ENCODE results near the gene RHO. TPM values are rescaled to one million over a fixed set of nuclear protein-coding genes. Genes with fewer than 3 reads are reported as not detected.

Gene RHO
- total RNA-seq, 2 donors from 2014 or later = 0.23 TPM; not detected in 1

DNA sequence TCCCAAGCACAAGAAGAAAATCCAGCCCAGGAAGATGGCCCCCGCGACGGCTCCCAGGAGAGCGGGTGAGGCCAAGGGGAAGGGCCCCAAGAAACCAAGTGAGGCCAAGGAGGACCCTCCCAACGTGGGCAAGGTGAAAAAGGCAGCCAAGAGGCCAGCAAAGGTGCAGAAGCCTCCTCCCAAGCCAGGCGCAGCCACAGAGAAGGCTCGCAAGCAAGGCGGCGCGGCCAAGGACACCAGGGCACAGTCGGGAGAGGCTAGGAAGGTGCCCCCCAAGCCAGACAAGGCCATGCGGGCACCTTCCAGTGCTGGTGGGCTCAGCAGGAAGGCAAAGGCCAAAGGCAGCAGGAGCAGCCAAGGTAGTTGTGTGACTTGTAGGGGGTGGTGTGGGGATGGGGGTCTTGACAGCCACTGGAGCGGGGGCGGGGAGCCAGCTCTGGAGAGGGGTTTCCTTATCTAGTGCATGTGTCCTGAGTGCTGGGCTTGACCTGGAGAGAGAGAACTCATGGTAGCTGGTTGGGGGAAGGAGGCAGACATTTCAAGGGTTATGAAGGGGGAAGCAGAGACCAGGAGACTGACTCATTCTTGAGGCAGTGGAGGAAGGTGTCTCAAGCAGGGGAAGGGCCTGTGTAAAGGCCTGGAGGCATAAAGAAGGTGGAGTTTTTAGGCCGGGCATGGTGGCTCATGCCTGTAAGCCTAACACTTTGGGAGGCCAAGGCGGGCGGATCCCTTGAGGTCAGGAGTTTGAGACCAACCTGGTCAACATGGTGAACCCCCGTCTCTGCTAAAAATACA lies 20.8 kb downstream of the RHO start:
- no peaks in the 10 kb centered on the region for H3K9me3 ChIP-seq
- DNase-seq (ENCODE audit: low spot score) = no peak
- H3K36me3 ChIP-seq = no peaks in the 10 kb centered on the region
- H3K4me1 ChIP-seq (replicated peaks) = no peaks in the 10 kb centered on the region
- H3K4me3 ChIP-seq = no peak overlapping the region
- 85% methylated on average over 18 of the region's 18 CpGs for WGBS
- H3K27ac ChIP-seq = no peak overlapping the region
- H3K27me3 ChIP-seq (replicated peaks; ENCODE audit: insufficient read depth) = no peaks in the 10 kb centered on the region
- intact Hi-C loops (cut with DNase I) = no loop called here
- TF ChIP-seq CTCF (IDR thresholded peaks at IDR 0.05) = no peak
- no peak for TF ChIP-seq POLR2AphosphoS5 (IDR thresholded peaks at IDR 0.05)
- no peak for TF ChIP-seq POLR2A (IDR thresholded peaks at IDR 0.05)

- DNase-seq (ENCODE audit: low spot score) = no peak
- WGBS = 81% methylated on average over 3 of the region's 3 CpGs
- TF ChIP-seq POLR2A (IDR thresholded peaks at IDR 0.05) (no peak), CTCF (IDR thresholded peaks at IDR 0.05) (no peak), POLR2AphosphoS5 (IDR thresholded peaks at IDR 0.05) (no peak)
- Histone ChIP-seq H3K4me3 (no peak overlapping the region), H3K27me3 (replicated peaks; ENCODE audit: insufficient read depth) (no peaks in the 10 kb centered on the region), H3K36me3 (no peaks in the 10 kb centered on the region), H3K27ac (no peak overlapping the region), H3K9me3 (no peaks in the 10 kb centered on the region), H3K4me1 (replicated peaks) (no peaks in the 10 kb centered on the region)
- intact Hi-C loops (cut with DNase I) = no loop called here
These were observed 21.4 kb downstream of the RHO start for GRCh38 chr3:129549805-129550204.

GRCh38 chr3:129552287-129553050 lies 24.0 kb downstream of the RHO start:
- H3K27ac ChIP-seq = no peak overlapping the region
- 56% methylated on average over 10 of the region's 10 CpGs for WGBS
- no peaks in the 10 kb centered on the region for H3K36me3 ChIP-seq
- no peak for DNase-seq (ENCODE audit: low spot score)
- no peak overlapping the region for H3K4me3 ChIP-seq
- H3K27me3 ChIP-seq (replicated peaks; ENCODE audit: insufficient read depth) = no peaks in the 10 kb centered on the region
- H3K9me3 ChIP-seq = no peaks in the 10 kb centered on the region
- intact Hi-C loops (cut with DNase I) = no loop called here
- TF ChIP-seq CTCF (IDR thresholded peaks at IDR 0.05) (no peak), POLR2A (IDR thresholded peaks at IDR 0.05) (no peak), POLR2AphosphoS5 (IDR thresholded peaks at IDR 0.05) (no peak)
- H3K4me1 ChIP-seq (replicated peaks) = no peaks in the 10 kb centered on the region

GRCh38 chr3:129553171-129553570 lies 24.7 kb downstream of the RHO start:
- intact Hi-C loops (cut with DNase I) = no loop called here
- Histone ChIP-seq H3K36me3 (no peaks in the 10 kb centered on the region), H3K27me3 (replicated peaks; ENCODE audit: insufficient read depth) (no peaks in the 10 kb centered on the region), H3K4me1 (replicated peaks) (no peaks in the 10 kb centered on the region), H3K9me3 (no peaks in the 10 kb centered on the region), H3K4me3 (no peak overlapping the region), H3K27ac (no peak overlapping the region)
- no peak for DNase-seq (ENCODE audit: low spot score)
- 78% methylated on average over 5 of the region's 6 CpGs for WGBS
- TF ChIP-seq CTCF (IDR thresholded peaks at IDR 0.05) (no peak), POLR2A (IDR thresholded peaks at IDR 0.05) (no peak), POLR2AphosphoS5 (IDR thresholded peaks at IDR 0.05) (no peak)

All from prostate gland (tissue), 2 donors.